ENCODE results near the gene SLFN14. TPM values are rescaled to one million over a fixed set of nuclear protein-coding genes. Genes with fewer than 3 reads are reported as not detected.
"Not testable (repeated sequence)": the region's sequence is repeated elsewhere in the genome, so short reads cannot be mapped to it uniquely, and the experiment has no call there.

Gene SLFN14
- not detected in 2 replicates for total RNA-seq (2014; rRNA removed; shearing (Covaris generic))

- no peak for DNase-seq (ENCODE audit: low read depth)
Measured at GRCh38 chr17:35560703-35561102, at the start of gene SLFN14. Gene SLFN14 (minus strand): TSS chr17:35560819. CDS start chr17:35558062, 2,757 bp downstream.

- no peak for DNase-seq (ENCODE audit: low read depth)
Measured at GRCh38 chr17:35609831-35610230, 49.2 kb upstream of the SLFN14 start.

- DNase-seq (ENCODE audit: low read depth) = no peak
Measured at GRCh38 chr17:35607239-35607847, 46.7 kb upstream of the SLFN14 start.

- DNase-seq (ENCODE audit: low read depth) = no peak
Measured at GRCh38 chr17:35605678-35606077, 45.1 kb upstream of the SLFN14 start.

- DNase-seq (ENCODE audit: low read depth) = no peak
Measured at GRCh38 chr17:35603674-35604073, 43.1 kb upstream of the SLFN14 start.

GRCh38 chr17:35597604-35598003 is 37.0 kb upstream of the SLFN14 start:
- no peak for DNase-seq (ENCODE audit: low read depth)

GRCh38 chr17:35596530-35597233 is 36.1 kb upstream of the SLFN14 start:
- no peak for DNase-seq (ENCODE audit: low read depth)

- no peak for DNase-seq (ENCODE audit: low read depth)
Measured at GRCh38 chr17:35596072-35596471, 35.5 kb upstream of the SLFN14 start.

GRCh38 chr17:35588196-35588920 is 27.7 kb upstream of the SLFN14 start:
- peak; percentile 87 for DNase-seq (ENCODE audit: low read depth)

GRCh38 chr17:35587074-35587961 is 26.7 kb upstream of the SLFN14 start, which contains the start of gene AP2B1:
Gene AP2B1 (plus strand): TSS chr17:35587322. CDS start chr17:35594031, 6,709 bp downstream.
- peak; percentile 92 for DNase-seq (ENCODE audit: low read depth)

GRCh38 chr17:35586569-35587073 is 26.0 kb upstream of the SLFN14 start:
- no peak for DNase-seq (ENCODE audit: low read depth)

GRCh38 chr17:35584061-35584460 is 23.4 kb upstream of the SLFN14 start:
- DNase-seq (ENCODE audit: low read depth) = no peak

GRCh38 chr17:35578929-35579432 is 18.4 kb upstream of the SLFN14 start:
- DNase-seq (ENCODE audit: low read depth) = no peak

- peak; percentile 92 for DNase-seq (ENCODE audit: low read depth)
Measured at GRCh38 chr17:35578197-35578928, 17.7 kb upstream of the SLFN14 start, which contains the start of gene PEX12. Gene PEX12 (minus strand): TSS chr17:35578571. CDS start chr17:35578021, 550 bp downstream.

GRCh38 chr17:35577830-35578196 is 17.2 kb upstream of the SLFN14 start:
- DNase-seq (ENCODE audit: low read depth) = peak; percentile 20

- no peak for DNase-seq (ENCODE audit: low read depth)
Measured at GRCh38 chr17:35575759-35576158, 15.1 kb upstream of the SLFN14 start.

- DNase-seq (ENCODE audit: low read depth) = no peak
Measured at GRCh38 chr17:35569405-35569804, 8.8 kb upstream of the SLFN14 start.

- peak; percentile 40 for DNase-seq (ENCODE audit: low read depth)
Measured at GRCh38 chr17:35568561-35568960, 7.9 kb upstream of the SLFN14 start.

- DNase-seq (ENCODE audit: low read depth) = no peak
Measured at GRCh38 chr17:35566968-35567367, 6.3 kb upstream of the SLFN14 start.

- DNase-seq (ENCODE audit: low read depth) = not testable (repeated sequence)
Measured at GRCh38 chr17:35563181-35563580, 2.6 kb upstream of the SLFN14 start.

All from M059J (cell line).